T-helper 1 cell treated with Interleukin-12 subunit alpha and Interleukin-12 subunit beta and Interleukin-4 antibody, amounts not matched to agents 30 μg/mL and 1 μg/mL, for 36 hours (primary cell): Measurements from ENCODE around the gene RAB3IL1.
A peak's percentile ranks its signal among the peaks of the same experiment; 100 is the strongest.

Experiments
- H3K27ac Mint-ChIP-seq: one replicate; pipeline ENCODE4 v1.8.0; 2021; ENCODE audit warnings: mild to moderate bottlenecking, mixed read lengths
- H3K27me3 Mint-ChIP-seq: one replicate; pipeline ENCODE4 v1.8.0; 2021; ENCODE audit warnings: low read depth, mixed read lengths
- H3K36me3 Mint-ChIP-seq: one replicate; pipeline ENCODE4 v1.8.0; 2021; ENCODE audit warnings: low read depth, mixed read lengths
- H3K4me1 Mint-ChIP-seq: one replicate; pipeline ENCODE4 v1.8.0; 2021; ENCODE audit warnings: low read depth, mixed read lengths
- H3K4me3 Mint-ChIP-seq: one replicate; pipeline ENCODE4 v1.8.0; 2021; ENCODE audit warnings: mild to moderate bottlenecking, moderate library complexity, mixed read lengths
- H3K9me3 Mint-ChIP-seq: one replicate; pipeline ENCODE4 v1.8.0; 2021; ENCODE audit warnings: mixed read lengths

RAB3IL1 gene

DNA sequence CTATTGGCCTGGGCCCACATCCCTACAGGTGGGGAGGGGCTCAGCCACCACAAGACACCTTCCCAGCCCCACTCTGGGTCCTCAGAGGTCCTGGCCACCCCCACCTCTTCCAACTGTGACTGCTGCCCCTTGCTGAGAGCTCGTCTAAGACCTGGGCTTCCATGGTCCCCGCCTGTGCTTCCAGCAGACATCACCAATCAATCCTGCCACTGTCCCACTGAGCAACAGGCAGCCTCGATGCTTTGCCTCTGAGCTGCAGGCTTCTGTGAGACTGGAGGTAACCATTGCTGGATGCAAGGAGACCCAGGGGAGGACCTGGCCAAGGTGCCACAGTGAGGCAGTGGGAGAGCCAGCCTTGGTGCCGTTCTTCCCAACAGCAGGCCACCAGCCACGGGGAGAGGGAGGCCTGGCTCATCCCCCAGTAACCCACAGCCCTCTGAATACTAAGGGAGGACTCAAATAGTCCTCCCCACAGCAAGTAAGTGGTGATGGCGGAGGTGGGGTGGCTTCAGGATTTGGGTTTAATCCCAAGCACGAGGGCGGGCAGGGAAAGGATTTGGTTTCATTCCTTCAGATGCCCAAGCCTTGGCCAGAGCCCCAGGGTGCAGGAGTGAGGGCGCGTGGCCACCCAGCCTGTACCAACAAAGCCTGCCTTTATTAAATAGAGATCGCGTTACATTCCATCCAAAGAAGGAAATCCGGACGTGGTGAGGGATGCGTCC, 20.5 kb downstream of the RAB3IL1 start:
- peaks cover 6% of the 10 kb centered on the region for H3K4me1 Mint-ChIP-seq
- no peaks in the 10 kb centered on the region for H3K9me3 Mint-ChIP-seq
- H3K36me3 Mint-ChIP-seq, result no peaks in the 10 kb centered on the region
- no peaks in the 10 kb centered on the region for H3K27me3 Mint-ChIP-seq
- H3K27ac Mint-ChIP-seq, result no peak overlapping the region
- no peak overlapping the region for H3K4me3 Mint-ChIP-seq

DNA sequence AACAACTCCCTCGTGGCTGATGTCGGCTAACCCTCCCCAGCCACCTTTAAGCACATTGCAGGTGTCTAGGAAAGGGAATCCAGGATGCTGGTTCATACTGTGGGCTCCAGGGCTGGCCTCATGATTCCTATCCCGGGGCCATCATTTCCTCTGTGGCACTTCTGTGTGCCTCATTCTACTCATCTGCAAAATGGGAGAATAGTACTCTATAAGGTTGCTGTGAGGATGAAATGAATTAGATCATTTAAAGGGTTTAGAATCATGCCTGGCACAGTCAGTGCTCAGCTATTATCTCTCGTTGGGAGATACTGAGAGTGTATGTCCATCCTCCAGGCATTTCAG, 21.7 kb downstream of the RAB3IL1 start:
- Mint-ChIP-seq H3K27ac (no peak overlapping the region), H3K9me3 (no peaks in the 10 kb centered on the region), H3K27me3 (no peaks in the 10 kb centered on the region), H3K4me3 (no peak overlapping the region), H3K36me3 (no peaks in the 10 kb centered on the region), H3K4me1 (peaks cover 7% of the 10 kb centered on the region)

DNA sequence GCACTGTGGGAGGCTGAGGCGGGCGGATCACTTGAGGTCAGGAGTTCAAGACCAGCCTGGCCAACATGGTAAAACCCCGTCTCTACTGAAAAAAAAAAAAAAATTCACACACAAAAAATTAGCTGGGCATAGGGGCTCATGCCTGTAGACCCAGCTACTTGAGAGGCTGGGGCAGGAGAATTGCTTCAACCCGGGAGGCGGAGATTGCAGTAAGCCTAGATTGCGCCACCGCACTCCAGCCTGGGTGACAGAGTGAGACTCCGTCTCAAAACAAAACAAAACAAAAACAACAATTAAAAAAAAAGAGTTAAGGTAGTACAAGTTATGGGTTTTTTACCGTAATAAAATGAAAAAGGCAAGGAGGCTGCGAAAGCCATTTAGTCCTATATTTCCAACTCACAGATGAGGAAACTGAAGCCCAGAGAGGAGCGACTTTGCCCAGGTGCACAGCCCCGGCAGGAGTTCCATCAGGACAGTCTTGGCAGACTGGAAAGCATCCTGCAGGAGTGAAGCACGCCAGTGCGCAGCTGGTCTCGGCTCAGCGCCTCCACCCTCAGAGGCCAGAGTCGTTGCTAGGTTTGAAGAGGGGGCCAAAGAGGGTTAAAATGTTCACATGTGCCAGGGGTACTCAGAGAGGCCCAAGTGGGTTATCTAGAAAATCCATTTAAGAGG, 22.2 kb downstream of the RAB3IL1 start:
- no peak overlapping the region for H3K4me3 Mint-ChIP-seq
- H3K36me3 Mint-ChIP-seq, result no peaks in the 10 kb centered on the region
- no peaks in the 10 kb centered on the region for H3K9me3 Mint-ChIP-seq
- H3K4me1 Mint-ChIP-seq, result peaks cover 7% of the 10 kb centered on the region
- no peak overlapping the region for H3K27ac Mint-ChIP-seq
- H3K27me3 Mint-ChIP-seq, result no peaks in the 10 kb centered on the region

DNA sequence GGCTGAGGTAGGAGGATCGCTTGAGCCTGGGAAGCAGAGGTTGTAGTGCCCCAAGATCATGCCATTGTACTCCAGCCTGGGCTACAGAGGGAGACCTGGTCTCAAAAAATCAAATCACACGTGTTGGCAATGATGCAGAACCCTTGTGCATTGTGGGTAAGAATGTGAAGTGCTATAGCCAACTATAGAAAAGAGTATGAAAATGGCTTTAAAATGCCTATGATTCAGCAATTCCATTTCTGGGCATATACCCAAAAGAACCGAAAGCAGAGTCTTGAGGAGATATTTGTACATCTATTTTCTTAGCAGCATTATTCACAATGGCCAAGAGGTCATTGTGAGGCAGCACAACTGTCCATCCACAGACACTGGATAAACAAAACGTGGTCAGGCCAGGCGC, 23.4 kb downstream of the RAB3IL1 start:
- peaks cover 4% of the 10 kb centered on the region for H3K4me1 Mint-ChIP-seq
- H3K4me3 Mint-ChIP-seq, result no peak overlapping the region
- H3K9me3 Mint-ChIP-seq, result no peaks in the 10 kb centered on the region
- no peaks in the 10 kb centered on the region for H3K27me3 Mint-ChIP-seq
- no peak overlapping the region for H3K27ac Mint-ChIP-seq
- no peaks in the 10 kb centered on the region for H3K36me3 Mint-ChIP-seq

DNA sequence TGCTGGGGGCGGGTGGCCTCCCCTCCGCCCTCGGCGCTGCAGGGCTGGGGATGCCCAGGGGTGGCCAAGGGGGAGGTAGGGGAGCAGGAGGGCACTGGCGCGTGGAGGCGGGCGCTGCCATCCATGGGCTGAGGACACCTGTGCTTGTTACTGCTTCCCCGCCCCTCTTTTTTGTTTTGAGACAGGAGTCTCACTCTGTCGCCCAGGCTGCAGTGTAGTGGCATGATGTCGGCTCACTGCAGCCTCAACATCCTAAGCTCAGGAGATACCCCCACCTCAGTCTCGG, 25.3 kb downstream of the RAB3IL1 start:
- Mint-ChIP-seq H3K4me3 (peak overlapping the region; percentile 66), H3K27me3 (no peaks in the 10 kb centered on the region), H3K27ac (no peak overlapping the region), H3K4me1 (peaks cover 4% of the 10 kb centered on the region), H3K9me3 (no peaks in the 10 kb centered on the region), H3K36me3 (no peaks in the 10 kb centered on the region)

DNA sequence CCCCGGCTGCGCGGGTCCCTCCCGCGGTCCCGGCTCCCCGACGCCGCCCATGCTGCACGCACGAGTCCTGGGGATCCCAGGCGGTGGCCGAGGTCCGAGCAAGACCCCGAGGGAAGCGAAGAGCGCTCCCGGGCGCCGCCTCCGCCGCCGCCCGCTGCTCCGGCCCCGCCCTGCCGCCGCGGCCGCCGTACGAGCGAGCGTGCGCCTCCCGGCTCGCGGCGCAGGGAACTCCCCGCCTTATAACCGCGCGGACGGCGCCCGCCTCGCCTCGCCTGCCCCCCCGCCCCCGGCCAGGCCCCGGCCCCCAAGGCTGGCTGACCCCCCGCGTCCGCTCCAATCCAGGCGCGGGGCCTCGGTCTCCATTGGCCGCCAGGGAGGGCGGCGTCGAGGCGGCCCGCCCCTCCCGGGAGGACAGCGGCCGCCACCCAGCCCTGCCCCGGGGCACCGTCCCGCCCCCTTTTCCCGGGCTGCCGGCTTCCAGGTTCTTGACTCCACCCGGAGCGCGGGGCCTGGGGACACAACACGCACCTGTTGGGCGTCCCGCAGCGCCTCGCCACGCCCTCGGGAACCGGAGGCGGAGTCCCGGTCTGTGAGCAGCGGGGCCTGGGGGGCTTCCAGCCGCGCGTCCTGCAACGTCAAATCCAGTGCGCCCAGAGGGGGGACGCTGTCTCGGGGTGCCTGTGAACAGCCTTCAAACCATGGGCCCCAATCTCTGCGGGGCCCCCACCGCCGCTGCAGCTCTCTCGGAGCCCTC, 25.9 kb downstream of the RAB3IL1 start, which contains the start of gene FADS3:
TSS of gene FADS3 (minus strand) at position 215 of the 754 bp plus-strand sequence. CDS start at position 51, 164 bp downstream.
- Mint-ChIP-seq H3K4me3 (peak within 1 kb of the TSS; percentile 85), H3K27me3 (no peaks in the 10 kb centered on the region), H3K27ac (no peak within 1 kb of the TSS), H3K36me3 (no peaks in the 10 kb centered on the region), H3K9me3 (no peaks in the 10 kb centered on the region), H3K4me1 (peaks cover 4% of the 10 kb centered on the region)

DNA sequence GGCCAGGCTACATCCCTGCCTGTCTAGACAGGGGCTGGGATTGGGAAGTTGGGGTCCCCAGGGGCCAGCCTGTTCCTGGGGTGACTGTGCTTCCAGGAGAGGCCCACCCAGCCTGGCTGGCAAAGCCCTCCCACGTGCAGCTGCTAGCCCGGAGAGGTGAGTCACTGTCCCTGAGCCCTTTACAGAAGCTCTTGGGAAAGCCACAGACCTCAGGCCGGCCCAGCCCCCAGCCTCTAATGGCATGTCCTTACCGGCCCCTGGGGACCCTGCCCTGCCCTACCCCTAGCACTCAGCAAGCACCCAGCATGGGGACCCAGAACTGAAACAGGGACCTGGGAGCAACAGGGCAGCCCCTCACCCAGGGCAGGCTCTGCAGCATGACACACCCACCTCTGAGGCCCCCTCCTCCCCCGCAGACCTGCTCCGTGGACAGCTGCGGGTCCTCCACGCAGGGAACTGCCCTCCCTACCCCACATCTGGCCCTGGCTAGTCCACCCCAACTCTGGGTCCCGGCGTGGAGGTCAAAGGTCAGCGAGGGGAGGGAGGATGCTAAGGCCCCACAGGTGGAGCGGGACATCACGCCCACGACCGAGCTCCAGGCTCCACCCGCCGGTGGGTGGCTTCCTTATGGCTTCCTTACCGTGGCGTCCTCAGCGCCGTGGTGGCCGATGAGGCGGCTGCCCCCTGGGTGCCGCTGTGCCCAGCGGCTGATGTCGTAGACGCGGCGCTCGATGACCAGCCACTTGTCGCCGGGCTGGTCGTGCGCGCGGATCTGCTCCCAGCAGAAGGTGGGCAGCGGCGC, 26.6 kb downstream of the RAB3IL1 start:
- Mint-ChIP-seq H3K27me3 (no peaks in the 10 kb centered on the region), H3K9me3 (no peaks in the 10 kb centered on the region), H3K4me1 (peaks cover 4% of the 10 kb centered on the region), H3K27ac (no peak overlapping the region), H3K36me3 (no peaks in the 10 kb centered on the region), H3K4me3 (peak overlapping the region; percentile 85)

DNA sequence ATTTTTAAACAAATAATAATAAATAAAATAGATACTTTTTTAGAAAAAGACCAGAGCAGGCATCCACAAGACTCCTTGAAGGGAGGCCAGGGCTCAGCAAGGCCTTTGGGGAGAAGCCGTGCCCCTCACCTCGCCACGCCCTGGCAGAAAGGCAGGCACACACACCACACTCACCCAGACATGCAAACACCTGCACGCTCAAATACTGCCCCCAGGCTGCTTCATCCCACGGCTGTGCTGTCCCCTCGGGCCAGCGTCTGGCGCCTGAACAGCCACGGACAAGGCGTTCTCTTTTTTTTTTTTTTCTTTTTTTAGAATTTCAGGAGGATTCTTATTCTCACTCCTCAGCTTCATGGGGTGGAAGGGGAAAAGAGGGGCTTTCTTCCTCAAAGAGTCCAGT, 27.5 kb downstream of the RAB3IL1 start:
- Mint-ChIP-seq H3K36me3 (no peaks in the 10 kb centered on the region), H3K4me3 (no peak overlapping the region), H3K27ac (no peak overlapping the region), H3K9me3 (no peaks in the 10 kb centered on the region), H3K4me1 (peaks cover 4% of the 10 kb centered on the region), H3K27me3 (no peaks in the 10 kb centered on the region)

DNA sequence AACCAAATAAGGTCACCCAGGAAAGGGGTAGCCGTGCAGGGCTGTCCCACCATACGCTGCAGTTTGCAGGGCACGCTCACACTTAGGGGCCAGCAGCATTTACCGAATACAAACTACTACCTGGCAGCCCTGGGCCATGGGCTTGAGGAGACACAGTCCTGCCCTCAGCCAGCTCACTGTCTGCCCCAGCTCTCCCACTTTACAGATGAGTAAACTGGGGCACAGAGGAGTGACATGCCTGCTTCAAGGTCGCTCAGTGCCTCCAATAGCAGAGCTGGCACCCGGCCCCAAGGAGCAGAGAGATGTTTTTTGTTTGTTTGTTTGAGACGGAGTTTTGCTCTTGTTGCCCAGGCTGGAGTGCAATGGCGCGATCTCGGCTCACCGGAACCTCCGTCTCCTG, 28.8 kb downstream of the RAB3IL1 start:
- Mint-ChIP-seq H3K9me3 (no peaks in the 10 kb centered on the region), H3K4me3 (no peak overlapping the region), H3K4me1 (peaks cover 4% of the 10 kb centered on the region), H3K36me3 (no peaks in the 10 kb centered on the region), H3K27me3 (no peaks in the 10 kb centered on the region), H3K27ac (no peak overlapping the region)

DNA sequence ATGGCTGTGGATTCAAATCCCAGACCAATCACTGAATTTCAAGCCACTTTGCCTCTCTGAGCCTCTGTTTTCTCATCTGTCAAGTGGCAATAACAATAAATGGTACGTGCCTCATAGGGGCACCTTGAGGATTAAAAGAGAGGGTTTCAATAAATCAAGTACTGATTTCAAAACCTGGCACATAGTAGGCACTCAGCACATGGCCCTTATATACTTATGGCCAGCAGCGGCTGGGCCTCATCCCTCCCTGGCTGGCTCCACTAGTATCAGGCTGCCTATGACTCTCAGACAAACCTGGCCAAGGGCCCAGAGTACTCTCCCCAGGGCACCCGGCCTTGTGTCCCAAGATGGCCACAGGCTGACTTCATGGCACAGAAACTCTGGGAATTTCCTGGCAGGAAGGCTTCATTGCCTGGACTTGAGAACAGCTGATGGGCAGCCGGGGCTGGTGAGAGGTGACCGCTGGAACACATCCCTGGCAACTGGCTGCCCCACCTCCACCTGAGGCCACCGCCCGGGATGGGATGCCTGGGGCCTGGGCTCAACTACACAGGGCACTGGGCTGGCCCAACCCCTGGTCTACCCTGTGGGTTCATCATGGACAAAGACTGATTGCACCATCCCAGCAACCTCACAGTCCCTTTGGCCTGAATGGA, 29.4 kb downstream of the RAB3IL1 start:
- Mint-ChIP-seq H3K4me3 (no peak overlapping the region), H3K27ac (no peak overlapping the region), H3K36me3 (no peaks in the 10 kb centered on the region), H3K4me1 (peaks cover 4% of the 10 kb centered on the region), H3K27me3 (no peaks in the 10 kb centered on the region), H3K9me3 (no peaks in the 10 kb centered on the region)

DNA sequence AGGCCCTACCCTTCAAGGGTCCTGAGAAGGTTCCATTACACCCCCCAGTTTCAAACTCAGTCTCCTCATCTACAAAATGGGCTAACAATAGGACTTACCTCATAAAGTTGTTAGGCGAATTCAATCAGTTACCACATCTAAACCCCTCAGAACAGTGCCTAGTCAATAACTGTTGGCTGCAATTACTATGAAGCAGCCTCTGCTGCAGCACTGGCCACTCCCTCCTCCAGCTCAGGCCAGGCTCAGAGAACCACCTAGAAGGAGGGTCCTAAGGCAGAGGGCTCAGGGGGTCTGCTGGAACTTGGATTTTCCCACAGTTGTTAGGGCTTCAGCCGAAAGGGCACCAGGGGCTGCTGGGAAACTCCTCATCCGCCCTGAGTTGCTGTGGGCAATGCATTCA, 30.7 kb downstream of the RAB3IL1 start:
- H3K4me1 Mint-ChIP-seq, result peaks cover 2% of the 10 kb centered on the region
- no peaks in the 10 kb centered on the region for H3K36me3 Mint-ChIP-seq
- H3K9me3 Mint-ChIP-seq, result no peaks in the 10 kb centered on the region
- no peaks in the 10 kb centered on the region for H3K27me3 Mint-ChIP-seq
- H3K4me3 Mint-ChIP-seq, result no peak overlapping the region
- no peak overlapping the region for H3K27ac Mint-ChIP-seq

DNA sequence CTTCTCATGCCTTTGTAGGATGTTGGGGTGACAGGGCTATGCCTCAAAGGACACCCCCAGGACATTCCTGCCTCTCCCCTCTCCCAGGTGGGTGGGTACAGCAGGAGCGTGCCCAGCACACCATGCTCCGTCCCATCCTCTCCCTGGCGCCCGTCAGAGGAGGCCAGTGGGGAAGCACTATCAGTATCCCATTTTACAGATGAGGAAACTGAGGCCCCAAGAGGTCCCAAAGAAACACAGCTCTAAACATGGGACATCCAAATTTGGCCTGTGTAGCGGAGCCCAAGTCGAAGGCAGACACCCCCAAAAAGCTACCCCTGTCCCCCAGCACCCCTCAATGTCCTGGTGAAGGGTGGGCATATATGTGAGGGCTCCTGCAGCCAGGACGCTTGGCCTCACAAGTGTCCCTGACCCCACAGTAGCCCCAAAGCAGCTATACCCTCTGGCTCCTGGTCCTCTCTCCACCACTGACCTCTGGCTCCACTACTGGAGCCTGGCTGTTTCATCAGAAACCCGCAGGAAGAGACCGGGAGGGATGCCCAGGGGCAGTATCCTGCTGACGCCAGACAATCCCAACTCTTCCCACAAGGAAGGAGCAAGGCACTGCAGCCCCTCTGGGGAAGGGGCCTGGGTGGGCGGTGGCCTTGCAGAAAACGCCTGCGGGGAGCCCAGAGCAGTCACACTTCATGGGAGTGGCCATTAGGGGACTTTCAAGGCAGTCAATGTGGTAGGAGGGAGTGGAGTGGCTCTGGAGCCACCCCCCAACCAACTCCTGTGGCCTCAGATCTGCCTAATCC, 31.4 kb downstream of the RAB3IL1 start:
- no peaks in the 10 kb centered on the region for H3K9me3 Mint-ChIP-seq
- H3K4me1 Mint-ChIP-seq, result peaks cover 2% of the 10 kb centered on the region
- no peaks in the 10 kb centered on the region for H3K36me3 Mint-ChIP-seq
- no peak overlapping the region for H3K27ac Mint-ChIP-seq
- H3K27me3 Mint-ChIP-seq, result no peaks in the 10 kb centered on the region
- no peak overlapping the region for H3K4me3 Mint-ChIP-seq

DNA sequence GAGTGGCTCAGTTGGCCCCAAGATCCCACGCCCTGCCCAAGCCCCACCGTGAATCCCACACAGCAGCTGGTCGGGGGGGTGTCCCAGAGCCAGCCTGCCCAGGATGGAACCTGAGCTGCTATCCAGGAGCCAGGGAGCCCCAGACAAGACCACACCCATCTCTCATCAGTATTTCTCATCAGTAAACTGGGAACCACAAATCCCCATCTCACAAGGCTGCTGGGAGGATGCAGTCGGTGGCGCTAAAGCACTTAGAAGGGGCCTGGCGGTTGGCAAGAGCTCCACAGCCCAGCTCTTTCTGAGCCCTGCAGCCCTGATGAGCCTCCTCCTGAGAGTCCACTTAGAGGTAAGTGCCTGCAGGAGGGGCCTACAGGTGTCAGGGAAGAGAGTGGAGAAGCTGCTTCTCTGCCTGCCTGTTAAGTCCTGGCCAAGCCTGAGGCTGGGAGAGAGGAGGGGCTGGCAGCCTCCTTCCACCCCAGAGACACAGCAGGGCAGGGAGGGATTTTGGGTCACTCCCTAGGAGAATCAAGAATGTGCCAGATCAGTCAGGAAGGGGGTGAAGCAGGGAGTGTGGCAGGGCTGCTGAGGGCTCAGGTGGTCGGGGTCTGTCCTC, 32.1 kb downstream of the RAB3IL1 start:
- H3K27ac Mint-ChIP-seq, result no peak overlapping the region
- no peaks in the 10 kb centered on the region for H3K9me3 Mint-ChIP-seq
- no peaks in the 10 kb centered on the region for H3K4me1 Mint-ChIP-seq
- H3K36me3 Mint-ChIP-seq, result no peaks in the 10 kb centered on the region
- H3K27me3 Mint-ChIP-seq, result no peaks in the 10 kb centered on the region
- H3K4me3 Mint-ChIP-seq, result no peak overlapping the region
